ENCODE results near the gene NPAS3.

The NPAS3 gene

DNA sequence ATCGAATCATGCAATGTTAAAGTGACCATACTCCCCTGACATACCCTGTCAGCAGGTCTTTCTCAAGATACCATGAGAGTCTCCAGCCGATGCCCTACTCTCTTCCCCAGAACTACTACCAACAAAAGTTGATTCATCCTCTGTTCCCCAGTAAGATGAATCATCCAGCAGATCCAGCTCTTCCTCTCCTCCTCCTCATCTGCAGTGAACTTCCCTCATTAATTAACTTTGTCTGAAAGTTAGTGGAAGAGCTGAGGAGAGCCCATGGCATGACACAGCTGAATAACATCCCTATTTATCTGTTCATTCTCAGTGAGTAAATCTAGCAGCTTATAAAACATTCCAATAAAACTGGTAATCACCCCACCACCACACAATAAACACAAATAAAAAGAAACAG is 798.8 kb downstream of the NPAS3 start:
- TF ChIP-seq, protein P1, sequence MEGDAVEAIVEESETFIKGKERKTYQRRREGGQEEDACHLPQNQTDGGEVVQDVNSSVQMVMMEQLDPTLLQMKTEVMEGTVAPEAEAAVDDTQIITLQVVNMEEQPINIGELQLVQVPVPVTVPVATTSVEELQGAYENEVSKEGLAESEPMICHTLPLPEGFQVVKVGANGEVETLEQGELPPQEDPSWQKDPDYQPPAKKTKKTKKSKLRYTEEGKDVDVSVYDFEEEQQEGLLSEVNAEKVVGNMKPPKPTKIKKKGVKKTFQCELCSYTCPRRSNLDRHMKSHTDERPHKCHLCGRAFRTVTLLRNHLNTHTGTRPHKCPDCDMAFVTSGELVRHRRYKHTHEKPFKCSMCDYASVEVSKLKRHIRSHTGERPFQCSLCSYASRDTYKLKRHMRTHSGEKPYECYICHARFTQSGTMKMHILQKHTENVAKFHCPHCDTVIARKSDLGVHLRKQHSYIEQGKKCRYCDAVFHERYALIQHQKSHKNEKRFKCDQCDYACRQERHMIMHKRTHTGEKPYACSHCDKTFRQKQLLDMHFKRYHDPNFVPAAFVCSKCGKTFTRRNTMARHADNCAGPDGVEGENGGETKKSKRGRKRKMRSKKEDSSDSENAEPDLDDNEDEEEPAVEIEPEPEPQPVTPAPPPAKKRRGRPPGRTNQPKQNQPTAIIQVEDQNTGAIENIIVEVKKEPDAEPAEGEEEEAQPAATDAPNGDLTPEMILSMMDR (conservative IDR thresholded peaks at IDR 0.05), result no peak
- H3K27ac ChIP-seq, result no peak overlapping the region

DNA sequence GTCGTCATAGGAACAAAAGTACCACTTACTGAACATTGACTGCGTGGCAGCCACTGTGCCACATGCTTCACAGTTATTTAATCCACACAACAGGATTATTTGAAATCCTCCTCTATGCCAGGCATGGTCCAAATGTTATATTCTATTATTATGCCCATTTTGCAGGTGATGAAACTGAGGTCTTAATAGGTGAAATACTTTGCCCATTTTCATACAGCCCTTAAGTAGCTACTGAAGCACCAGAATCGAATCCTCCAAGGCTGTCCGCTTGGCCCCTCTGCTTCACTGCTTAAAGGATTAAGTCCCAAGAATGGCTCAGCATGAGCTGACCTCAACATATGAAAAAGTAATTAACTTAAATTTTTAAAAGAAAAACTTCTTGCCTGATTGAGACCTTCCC is 799.4 kb downstream of the NPAS3 start:
- TF ChIP-seq, protein P1 (conservative IDR thresholded peaks at IDR 0.05), result no peak
- no peak overlapping the region for H3K27ac ChIP-seq

DNA sequence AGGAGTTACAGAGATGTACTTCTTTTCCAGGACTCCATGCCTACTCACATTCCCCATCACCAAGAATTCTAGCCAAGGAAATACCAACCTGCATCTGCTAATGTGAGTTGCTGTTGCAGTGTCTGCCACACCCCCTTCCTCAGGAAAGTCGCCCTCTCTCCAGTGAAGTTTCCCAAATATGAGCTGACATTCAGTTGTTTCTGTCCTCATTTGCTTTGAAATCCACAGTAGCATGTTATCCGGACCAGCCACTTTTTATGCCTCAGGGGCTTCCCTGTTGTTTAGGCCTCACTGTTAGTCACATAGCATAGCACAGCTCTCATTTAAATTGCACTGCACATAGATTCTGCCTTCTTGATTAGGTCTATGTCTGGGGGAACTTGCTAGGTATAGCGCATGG is 799.8 kb downstream of the NPAS3 start:
- no peak overlapping the region for H3K27ac ChIP-seq
- TF ChIP-seq, protein P1 (conservative IDR thresholded peaks at IDR 0.05), result no peak

DNA sequence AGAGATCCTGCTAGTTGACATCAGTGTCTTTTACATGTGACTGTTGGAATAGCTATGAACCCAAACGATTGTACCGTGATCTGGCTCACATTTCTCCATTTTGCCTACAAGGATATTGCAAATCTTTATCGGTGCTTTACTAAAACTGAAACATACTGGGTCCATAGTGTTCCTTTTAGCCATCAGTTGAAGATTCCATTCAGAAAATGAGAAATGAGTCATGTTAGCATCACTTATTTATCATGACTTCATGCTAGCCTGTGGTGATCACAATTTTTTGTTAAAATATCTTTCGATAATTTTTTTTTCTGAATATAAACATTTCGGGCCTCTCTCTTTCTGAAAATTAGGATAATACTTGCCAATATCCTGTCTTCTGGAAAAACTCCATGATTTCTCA is 801.9 kb downstream of the NPAS3 start:
- TF ChIP-seq, protein P1 (conservative IDR thresholded peaks at IDR 0.05), result no peak

DNA sequence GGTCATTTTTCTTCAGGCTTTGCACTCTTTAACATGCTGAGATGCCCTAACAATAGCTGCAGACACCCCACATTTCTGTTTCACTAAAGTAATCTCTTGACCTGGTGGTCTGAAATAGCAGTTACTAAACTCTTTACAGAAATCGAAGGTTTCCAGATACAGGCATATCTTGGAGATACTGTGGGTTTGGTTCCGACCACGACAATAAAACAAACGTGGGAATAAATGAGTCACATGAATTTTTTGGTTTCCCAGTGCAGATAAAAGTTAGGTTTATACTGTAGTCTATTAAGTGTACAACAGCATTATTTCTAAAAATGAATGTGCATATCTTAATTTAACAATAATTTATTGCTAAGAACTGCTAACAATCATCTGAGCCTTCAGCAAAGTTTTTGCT is 803.5 kb downstream of the NPAS3 start:
- TF ChIP-seq, protein P1 (conservative IDR thresholded peaks at IDR 0.05), result no peak
- no peak overlapping the region for H3K27ac ChIP-seq

More for the DNA sequence above, 801.9 kb downstream of the NPAS3 start:
- H3K27ac ChIP-seq, result no peak overlapping the region

DNA sequence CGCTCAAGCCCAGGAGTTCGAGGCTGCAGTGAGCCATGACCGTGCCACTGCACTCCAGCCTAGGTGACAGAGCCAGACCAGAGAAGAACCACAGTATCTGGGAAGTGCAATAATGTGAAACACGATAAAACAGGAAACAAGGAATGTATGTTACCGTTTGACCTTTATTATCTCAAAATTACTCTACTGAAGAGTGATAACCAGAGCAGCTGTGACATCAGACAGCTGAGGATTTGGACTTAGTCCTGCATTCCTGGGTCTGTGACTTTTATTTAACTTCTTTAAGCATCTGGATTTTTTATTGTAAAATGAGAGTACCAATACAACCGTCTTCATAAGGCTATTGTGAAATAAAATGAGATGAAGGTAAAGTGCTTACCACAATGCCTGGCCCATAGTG is 806.5 kb downstream of the NPAS3 start:
- TF ChIP-seq, protein P1 (conservative IDR thresholded peaks at IDR 0.05), result no peak
- no peak overlapping the region for H3K27ac ChIP-seq

DNA sequence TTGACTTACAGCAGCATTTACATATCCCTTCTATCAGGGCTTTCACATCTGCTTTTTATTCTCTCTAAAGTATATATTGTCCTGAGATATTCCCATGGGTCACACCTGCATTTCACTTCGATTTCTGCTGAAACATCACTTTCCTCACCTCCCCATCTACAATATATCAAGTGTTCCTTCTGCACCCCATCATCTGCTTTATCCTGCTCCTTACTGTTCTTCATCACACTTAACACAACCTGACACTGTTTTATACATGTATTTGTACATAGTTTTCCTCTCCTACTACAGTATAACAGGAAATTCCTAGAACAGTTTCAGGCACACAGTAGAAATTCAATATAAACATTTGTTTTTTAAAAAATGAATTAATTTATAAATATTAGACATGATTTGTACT is 809.1 kb downstream of the NPAS3 start:
- no peak overlapping the region for H3K27ac ChIP-seq
- TF ChIP-seq, protein P1 (conservative IDR thresholded peaks at IDR 0.05), result no peak

DNA sequence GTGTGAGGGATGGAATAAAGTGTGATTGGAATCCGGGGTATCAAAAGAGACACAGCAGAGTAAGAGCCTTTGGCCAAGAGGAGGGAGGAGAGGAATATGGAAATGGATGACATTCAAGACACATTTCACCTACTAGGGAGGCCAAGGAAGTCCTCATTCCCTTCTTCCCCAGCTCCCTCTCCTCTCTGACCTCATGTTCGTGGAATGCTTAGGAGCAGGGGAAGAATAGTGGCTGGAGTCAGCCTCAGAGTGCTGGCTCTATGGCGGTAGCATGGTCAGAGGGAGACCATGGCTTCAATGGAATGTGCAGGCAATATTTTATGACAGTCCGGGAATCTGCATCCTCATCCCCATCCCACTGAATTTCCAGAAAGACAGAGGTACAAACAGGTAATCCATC is 815.6 kb downstream of the NPAS3 start:
- TF ChIP-seq, protein P1 (conservative IDR thresholded peaks at IDR 0.05), result no peak
- no peak overlapping the region for H3K27ac ChIP-seq

Data from VCaP (cell line).